Uterus (tissue), 4 donors: ENCODE measurements around the gene RANBP1. TPM values are rescaled to one million over a fixed set of nuclear protein-coding genes. Genes with fewer than 3 reads are reported as not detected.

Experiments used
- DNase-seq, 2 donors: peaks; one replicate each; pipeline ENCODE4 v3.0.0-alpha.2; 2019 to 2020
- H3K27ac ChIP-seq, 2 donors: fragments of 200-600 bp; sonication (generic); 1 replicate in 1 of 2; 2 replicates in 1 of 2; pipeline ENCODE4 v1.5.1; 2016 to 2018
- H3K27me3 ChIP-seq, 2 donors: fragments of 200-600 bp; sonication (generic); one replicate each; pipeline ENCODE4 v1.5.1; 2018 to 2019; ENCODE audit warnings: control low read depth in 1 of 2
- H3K36me3 ChIP-seq, 2 donors: fragments of 200-600 bp; sonication (generic); one replicate each; pipeline ENCODE4 v1.5.1; 2019; ENCODE audit warnings: control low read depth in 1 of 2
- H3K4me1 ChIP-seq, 2 donors: fragments of 200-600 bp; sonication (generic); one replicate each; pipeline ENCODE4 v1.5.1; 2018 to 2019; ENCODE audit warnings: control low read depth in 1 of 2
- H3K4me3 ChIP-seq, 2 donors: fragments of 200-600 bp; sonication (generic); 1 replicate in 1 of 2; 2 replicates in 1 of 2; pipeline ENCODE4 v1.5.1; 2018 to 2019; ENCODE audit warnings: mild to moderate bottlenecking in 1 of 2
- H3K9me3 ChIP-seq, 2 donors: fragments of 200-600 bp; sonication (generic); one replicate each; pipeline ENCODE4 v1.5.1; 2019; ENCODE audit warnings: control low read depth in 1 of 2
- POLR2A ChIP-seq, 2 donors: fragments of 450-650 bp; IDR thresholded peaks; one replicate each; pipeline ENCODE4 v1.6.1; 2016; ENCODE audit warnings: antibody characterized with exemption in 2 of 2, mild to moderate bottlenecking in 1 of 2, moderate library complexity in 1 of 2
- intact Hi-C: fragments of 100-400 bp; cut with DNase I; formaldehyde crosslinking; loops from one replicate; pipeline ENCODE4 v1.15.1; 2023; ENCODE audit warnings: low total_unique reads
- total RNA-seq, 4 donors: library from RNA; depleted of rRNA in 3 of 4; stranded (reverse); fragments of >200 nt in 3 of 4; gene quantifications; one replicate each; pipeline versions ENCODE4 v1.1.0 to v1.2.4, GENCODE V29; 2014 to 2023
- TF ChIP-seq, protein P1 (sequence below), 4 experiments: fragments of 200-600 bp in 2 of 4; fragments of 450-650 bp in 2 of 4; sonication (generic) in 2 of 4; IDR thresholded peaks; one replicate each; pipeline ENCODE4 v1.5.1; 2016 to 2019; ENCODE audit warnings: antibody characterized with exemption in 4 of 4, mild to moderate bottlenecking in 2 of 4, moderate library complexity in 1 of 4
- donor health status: DM: yes; HTN: yes; CAD: no.

Gene RANBP1
- total RNA-seq, 4 donors from 2014 or later, result 57.6 to 233 (median 135) TPM

DNA sequence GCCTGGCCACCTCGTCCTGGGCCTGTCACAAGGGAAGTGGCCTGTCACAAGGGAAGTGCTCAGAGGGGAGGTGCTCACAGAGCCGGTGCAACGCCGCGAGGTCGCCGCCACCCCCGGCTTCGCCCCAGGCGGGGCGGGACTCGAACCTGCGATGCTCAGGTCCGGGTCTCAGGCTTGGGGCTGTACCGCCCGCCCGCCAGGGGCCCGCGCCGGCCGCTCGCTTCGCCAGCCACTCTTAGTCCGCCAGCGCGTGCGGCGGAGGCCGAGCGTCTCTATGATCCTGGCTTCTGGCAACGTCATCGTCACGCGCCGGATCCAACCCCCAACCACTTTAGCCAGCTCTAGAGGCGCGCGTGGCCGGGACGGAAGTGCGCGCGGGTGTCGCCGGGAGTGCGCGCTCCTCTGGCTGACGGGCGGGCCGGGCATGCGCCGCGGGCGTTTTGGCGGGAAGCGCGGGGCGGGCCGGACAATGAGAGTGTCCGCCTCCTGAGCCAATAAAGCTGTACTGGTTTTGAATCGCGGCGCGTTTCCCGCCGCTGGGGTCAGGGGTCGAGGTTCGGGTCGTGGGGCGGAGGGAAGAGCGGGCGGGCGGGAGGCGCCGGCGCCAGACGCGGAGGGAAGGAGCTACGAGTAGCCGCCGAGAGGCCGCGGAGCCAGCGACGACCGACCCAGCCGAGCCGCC lies 1.2 kb downstream of the RANBP1 start, which contains the start of gene TRMT2A:
Gene TRMT2A (minus strand): TSS at position 276 of the 682 bp plus-strand sequence. CDS start 320 bp downstream, outside the sequence.
- H3K9me3 ChIP-seq, result no peaks in the 10 kb centered on the region
- H3K36me3 ChIP-seq, result no peaks in the 10 kb centered on the region
- peak within 1 kb of the TSS; percentile 75 to 87 for H3K27ac ChIP-seq
- DNase-seq, result peak; percentile 98 to 99
- TF ChIP-seq POLR2A (IDR thresholded peaks at IDR 0.05), result peak; percentile 58 to 68
- TF ChIP-seq, protein P1, sequence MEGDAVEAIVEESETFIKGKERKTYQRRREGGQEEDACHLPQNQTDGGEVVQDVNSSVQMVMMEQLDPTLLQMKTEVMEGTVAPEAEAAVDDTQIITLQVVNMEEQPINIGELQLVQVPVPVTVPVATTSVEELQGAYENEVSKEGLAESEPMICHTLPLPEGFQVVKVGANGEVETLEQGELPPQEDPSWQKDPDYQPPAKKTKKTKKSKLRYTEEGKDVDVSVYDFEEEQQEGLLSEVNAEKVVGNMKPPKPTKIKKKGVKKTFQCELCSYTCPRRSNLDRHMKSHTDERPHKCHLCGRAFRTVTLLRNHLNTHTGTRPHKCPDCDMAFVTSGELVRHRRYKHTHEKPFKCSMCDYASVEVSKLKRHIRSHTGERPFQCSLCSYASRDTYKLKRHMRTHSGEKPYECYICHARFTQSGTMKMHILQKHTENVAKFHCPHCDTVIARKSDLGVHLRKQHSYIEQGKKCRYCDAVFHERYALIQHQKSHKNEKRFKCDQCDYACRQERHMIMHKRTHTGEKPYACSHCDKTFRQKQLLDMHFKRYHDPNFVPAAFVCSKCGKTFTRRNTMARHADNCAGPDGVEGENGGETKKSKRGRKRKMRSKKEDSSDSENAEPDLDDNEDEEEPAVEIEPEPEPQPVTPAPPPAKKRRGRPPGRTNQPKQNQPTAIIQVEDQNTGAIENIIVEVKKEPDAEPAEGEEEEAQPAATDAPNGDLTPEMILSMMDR (IDR thresholded peaks at IDR 0.05), result peak in 3 of 4 experiments; percentile 9 to 44 (median 22)
- peaks cover 4 to 7% of the 10 kb centered on the region in 2 donors for H3K4me1 ChIP-seq
- no peaks in the 10 kb centered on the region for H3K27me3 ChIP-seq
- peak within 1 kb of the TSS; percentile 51 to 95 for H3K4me3 ChIP-seq
- intact Hi-C loops, result loop anchor here (10.0 kb wide), 1 partner anchor 142 kb away; no protein-coding TSS in a partner anchor

DNA sequence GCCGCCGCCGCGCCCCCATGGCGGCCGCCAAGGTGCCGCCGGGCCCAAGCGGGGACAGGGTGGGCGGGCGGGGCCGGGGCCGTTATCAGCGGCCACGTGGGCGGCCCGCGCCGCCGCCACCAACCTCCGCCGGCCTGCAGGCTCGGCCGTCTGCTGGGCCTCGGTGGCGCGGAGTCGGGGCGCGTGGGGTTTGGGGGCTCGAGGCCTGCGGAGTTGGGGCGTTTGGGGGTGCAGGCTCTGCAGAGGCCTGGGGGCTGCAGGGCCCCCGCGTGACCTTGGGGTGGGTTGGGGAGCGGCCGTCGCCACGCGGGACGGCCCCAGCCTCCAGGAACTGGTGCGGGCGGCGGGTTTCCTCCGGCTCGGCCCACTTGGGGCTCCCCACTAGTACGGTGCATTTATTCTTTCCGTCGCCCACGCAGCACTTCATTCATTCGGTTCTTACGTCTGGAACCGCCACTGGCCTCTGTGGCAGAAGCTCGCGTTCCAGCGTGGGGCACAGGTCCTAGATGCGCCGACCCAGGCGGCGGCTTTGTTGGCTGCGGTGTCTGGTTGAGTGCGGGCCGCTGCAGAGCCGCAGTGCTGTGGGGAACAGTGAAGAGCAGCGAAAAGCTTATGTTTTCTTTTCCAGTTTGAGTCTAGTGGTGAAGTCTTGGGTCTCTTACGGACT lies 1.9 kb downstream of the RANBP1 start:
- H3K27me3 ChIP-seq, result no peaks in the 10 kb centered on the region
- DNase-seq, result no peak
- TF ChIP-seq, protein P1 (IDR thresholded peaks at IDR 0.05), result no peak
- no peak for TF ChIP-seq POLR2A (IDR thresholded peaks at IDR 0.05)
- peak overlapping the region; percentile 64 to 87 for H3K27ac ChIP-seq
- H3K4me3 ChIP-seq, result peak overlapping the region; percentile 51 to 95
- peaks cover 4 to 7% of the 10 kb centered on the region in 2 donors for H3K4me1 ChIP-seq
- intact Hi-C loops, result loop anchor here (10.0 kb wide), 1 partner anchor 143 kb away; no protein-coding TSS in a partner anchor
- no peaks in the 10 kb centered on the region for H3K36me3 ChIP-seq
- no peaks in the 10 kb centered on the region for H3K9me3 ChIP-seq

DNA sequence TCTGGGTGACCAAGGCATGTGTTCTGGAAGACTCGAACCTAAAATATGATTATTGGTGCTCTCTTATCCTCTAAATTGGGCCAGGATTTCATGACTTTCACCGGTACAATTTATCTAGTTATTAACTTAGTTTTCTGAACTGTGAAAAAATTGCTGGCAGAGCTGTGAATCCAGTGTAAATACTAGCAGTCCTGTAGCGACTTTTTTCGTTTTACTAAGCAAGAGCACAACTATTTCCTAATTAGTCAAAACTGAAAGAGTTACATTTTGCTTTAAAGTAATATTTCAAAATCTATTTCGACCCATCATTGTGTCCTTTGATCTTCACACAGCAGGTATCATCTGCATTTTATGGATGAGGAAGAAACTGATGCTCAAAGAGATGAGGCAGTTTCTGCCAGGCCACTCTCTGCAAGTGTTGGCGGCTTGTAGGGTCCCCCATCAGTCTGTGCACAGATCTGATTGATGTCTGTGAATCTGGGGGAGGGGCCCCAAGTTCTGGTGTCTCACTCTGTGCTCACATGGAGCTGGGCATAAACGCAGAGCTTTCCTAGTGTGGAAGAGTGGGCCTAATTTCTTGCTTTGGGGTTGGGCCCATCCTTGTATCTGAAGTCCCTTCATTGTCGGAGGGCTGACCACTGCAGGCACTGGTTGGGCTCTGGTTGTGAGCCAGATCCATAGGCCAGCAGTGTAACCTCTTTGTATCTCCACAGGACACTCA lies 2.6 kb downstream of the RANBP1 start:
- peaks cover 4 to 7% of the 10 kb centered on the region in 2 donors for H3K4me1 ChIP-seq
- no peaks in the 10 kb centered on the region for H3K27me3 ChIP-seq
- TF ChIP-seq, protein P1 (IDR thresholded peaks at IDR 0.05), result no peak
- no peak for TF ChIP-seq POLR2A (IDR thresholded peaks at IDR 0.05)
- intact Hi-C loops, result loop anchor here (10.0 kb wide), 1 partner anchor 144 kb away; no protein-coding TSS in a partner anchor
- no peaks in the 10 kb centered on the region for H3K9me3 ChIP-seq
- peak overlapping the region; percentile 51 to 95 for H3K4me3 ChIP-seq
- no peak for DNase-seq
- no peaks in the 10 kb centered on the region for H3K36me3 ChIP-seq
- H3K27ac ChIP-seq, result peak overlapping the region in 1 of 2 donors; percentile 87

DNA sequence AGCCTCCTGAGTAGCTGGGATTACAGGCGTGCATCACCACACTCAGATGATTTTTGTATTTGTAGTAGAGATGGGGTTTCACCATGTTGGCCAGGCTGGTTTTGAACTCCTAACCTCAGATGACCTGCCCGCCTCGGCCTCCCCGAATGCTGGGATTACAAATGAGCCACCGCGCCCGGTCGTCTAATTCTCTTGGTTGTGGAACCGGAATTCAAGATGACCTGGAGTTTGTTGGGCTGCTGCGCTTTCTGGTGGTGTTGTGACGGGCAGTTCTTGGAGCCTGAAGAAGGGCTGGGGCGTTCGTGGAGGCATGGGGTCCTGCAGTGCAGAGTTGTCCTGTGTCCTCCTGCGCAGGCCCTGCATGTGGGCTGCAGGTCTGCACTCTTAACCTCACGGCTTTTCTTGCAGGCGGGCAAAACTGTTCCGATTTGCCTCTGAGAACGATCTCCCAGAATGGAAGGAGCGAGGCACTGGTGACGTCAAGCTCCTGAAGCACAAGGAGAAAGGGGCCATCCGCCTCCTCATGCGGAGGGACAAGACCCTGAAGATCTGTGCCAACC lies 6.0 kb downstream of the RANBP1 start:
- Histone ChIP-seq H3K4me3 (no peak overlapping the region), H3K4me1 (no peaks in the 10 kb centered on the region), H3K27ac (no peak overlapping the region), H3K27me3 (no peaks in the 10 kb centered on the region), H3K9me3 (no peaks in the 10 kb centered on the region), H3K36me3 (no peaks in the 10 kb centered on the region)
- intact Hi-C loops, result no loop called here
- TF ChIP-seq POLR2A (IDR thresholded peaks at IDR 0.05), result no peak
- TF ChIP-seq, protein P1 (IDR thresholded peaks at IDR 0.05), result no peak
- DNase-seq, result no peak
